ENCODE measurements around the gene AANAT. TPM values are rescaled to one million over a fixed set of nuclear protein-coding genes. Genes with fewer than 3 reads are reported as not detected.
"Not testable (repeated sequence)": the region's sequence is repeated elsewhere in the genome, so short reads cannot be mapped to it uniquely, and the experiment has no call there.

AANAT gene
- total and polyA plus RNA-seq, 12 donors, result 0.30 to 0.40 TPM; not detected in 10

DNA sequence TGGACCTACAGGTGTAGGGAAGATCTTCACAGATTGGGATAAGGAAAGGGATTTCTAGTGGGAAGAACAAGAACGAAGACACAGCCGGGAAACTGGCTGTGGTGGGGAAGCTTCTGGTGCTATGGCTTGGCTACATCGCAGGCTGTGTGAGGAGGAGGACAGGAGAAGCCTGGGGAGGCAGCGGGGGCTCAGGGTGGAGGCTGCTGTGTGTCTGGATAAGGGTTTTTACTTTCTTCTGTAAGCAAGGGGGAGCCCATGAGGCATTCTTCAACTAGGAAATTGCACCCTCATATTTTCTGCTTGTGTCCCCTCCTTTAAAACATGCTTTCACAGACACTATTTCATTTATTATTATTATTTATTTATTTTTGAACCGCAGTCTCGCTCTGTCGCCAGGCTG is 36.7 kb downstream of the AANAT start:
- no peak for DNase-seq
- no peak overlapping the region for H3K4me3 ChIP-seq
- no peaks in the 10 kb centered on the region for H3K36me3 ChIP-seq (replicated peaks in 1 of 2)
- TF ChIP-seq, protein P1, sequence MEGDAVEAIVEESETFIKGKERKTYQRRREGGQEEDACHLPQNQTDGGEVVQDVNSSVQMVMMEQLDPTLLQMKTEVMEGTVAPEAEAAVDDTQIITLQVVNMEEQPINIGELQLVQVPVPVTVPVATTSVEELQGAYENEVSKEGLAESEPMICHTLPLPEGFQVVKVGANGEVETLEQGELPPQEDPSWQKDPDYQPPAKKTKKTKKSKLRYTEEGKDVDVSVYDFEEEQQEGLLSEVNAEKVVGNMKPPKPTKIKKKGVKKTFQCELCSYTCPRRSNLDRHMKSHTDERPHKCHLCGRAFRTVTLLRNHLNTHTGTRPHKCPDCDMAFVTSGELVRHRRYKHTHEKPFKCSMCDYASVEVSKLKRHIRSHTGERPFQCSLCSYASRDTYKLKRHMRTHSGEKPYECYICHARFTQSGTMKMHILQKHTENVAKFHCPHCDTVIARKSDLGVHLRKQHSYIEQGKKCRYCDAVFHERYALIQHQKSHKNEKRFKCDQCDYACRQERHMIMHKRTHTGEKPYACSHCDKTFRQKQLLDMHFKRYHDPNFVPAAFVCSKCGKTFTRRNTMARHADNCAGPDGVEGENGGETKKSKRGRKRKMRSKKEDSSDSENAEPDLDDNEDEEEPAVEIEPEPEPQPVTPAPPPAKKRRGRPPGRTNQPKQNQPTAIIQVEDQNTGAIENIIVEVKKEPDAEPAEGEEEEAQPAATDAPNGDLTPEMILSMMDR (IDR thresholded peaks at IDR 0.05), result no peak
- no peak for TF ChIP-seq POLR2A (IDR thresholded peaks at IDR 0.05)
- intact Hi-C loops (cut with DNase I), result loop anchor here in 1 of 2 donors (10.0 kb wide), 1 partner anchor 99 kb away; no protein-coding TSS in a partner anchor
- peaks cover 12 to 17% of the 10 kb centered on the region in 2 donors for H3K4me1 ChIP-seq (replicated peaks in 1 of 2)
- H3K27me3 ChIP-seq, result no peaks in the 10 kb centered on the region
- H3K27ac ChIP-seq, result no peak overlapping the region
- no peaks in the 10 kb centered on the region for H3K9me3 ChIP-seq (replicated peaks in 1 of 3)
- 68 to 79% (median 77%) methylated on average over 6 to 7 of the region's 7 CpGs for WGBS, 4 donors

DNA sequence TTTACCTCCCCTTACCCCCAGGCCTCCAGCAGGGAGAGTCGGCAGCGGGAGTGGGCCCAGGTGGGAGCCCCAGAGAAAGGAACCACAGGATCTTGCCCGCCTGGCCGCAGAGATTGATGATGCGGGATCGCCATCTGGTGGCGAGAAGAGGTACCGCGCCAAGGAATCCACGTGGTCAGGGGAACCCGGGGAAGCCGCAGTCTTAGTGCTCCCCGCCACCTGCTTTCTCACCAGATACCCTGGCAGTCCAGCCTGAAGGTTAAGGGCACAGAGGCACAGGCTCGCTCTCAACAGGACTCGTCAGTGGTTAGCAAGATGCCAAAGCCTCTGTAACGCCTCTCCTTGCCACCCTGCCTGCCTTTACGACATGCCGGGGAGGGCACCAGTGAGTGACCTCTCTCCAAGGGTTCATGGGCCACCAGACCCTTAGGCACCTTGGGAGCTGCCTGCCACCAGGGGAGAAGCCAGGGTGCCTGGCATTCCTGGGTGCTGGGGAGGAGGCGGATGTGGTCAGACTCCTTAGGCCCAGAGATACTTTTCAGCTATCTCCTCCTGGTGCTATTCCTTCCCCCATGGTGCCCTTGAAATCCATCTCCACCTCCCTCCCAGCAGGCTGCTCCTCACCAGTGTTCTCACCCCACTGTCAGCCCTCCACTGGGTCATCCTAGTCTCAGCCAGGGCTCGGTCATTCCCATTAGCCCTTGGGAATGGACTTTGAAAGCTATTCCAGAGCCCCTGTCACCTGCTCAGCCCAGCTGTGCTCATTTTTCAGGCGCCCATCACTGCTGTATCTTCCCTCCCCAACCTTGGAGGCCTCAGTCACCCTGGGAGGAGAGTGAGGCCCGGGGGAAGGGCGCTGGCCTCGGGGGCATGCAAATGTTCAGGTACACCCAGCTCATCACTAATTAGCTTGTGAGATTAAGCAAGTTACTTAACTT is 39.3 kb downstream of the AANAT start:
- intact Hi-C loops (cut with DNase I), result loop anchor here (1.0 to 10.0 kb wide), 4 partner anchors 39 to 104 kb away; partner anchors contain the start of gene AANAT (in 1 of the 2)
- Histone ChIP-seq H3K9me3 (replicated peaks in 1 of 3) (no peaks in the 10 kb centered on the region), H3K4me3 (no peak overlapping the region), H3K27ac (no peak overlapping the region), H3K36me3 (replicated peaks in 1 of 2) (no peaks in the 10 kb centered on the region), H3K27me3 (no peaks in the 10 kb centered on the region), H3K4me1 (replicated peaks in 1 of 2) (peaks cover 3 to 10% of the 10 kb centered on the region in 2 donors)
- DNase-seq, result peak; percentile 71 to 94 (median 82)
- TF ChIP-seq POLR2A (IDR thresholded peaks at IDR 0.05), result no peak
- TF ChIP-seq, protein P1 (IDR thresholded peaks at IDR 0.05), result peak; percentile 94 to 98 (median 96)
- 23 to 52% (median 25%) methylated on average over 8 to 24 of the region's 24 CpGs for WGBS, 4 donors

DNA sequence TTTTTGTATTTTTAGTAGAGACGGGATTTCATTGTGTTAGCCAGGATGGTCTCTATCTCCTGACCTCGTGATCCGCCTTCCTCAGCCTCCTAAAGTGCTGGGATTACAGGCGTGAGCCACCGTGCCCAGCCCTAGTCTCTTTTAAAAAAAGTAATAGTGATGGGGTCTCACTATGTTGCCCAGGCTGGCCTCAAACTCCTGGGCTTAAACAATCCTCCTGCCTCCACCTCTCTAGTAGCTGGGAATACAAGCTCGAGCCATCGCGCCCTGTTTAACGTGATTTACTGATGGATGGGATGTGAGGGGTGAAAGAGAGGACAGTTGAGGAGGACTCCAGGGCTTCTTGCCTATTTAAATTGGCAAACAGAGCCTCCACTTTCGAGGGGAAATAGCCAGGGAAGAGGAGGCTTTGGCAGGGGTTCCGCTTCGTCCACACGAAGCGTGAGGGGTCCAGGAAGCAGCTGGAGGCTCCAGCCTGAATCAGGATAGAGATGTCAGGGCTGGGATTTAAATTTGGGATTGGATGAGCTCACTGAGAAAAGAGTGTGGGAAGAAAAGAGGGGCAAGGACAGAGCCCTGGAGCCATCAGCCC is 41.2 kb downstream of the AANAT start:
- H3K27ac ChIP-seq; H3K36me3 ChIP-seq (replicated peaks in 1 of 2); H3K4me1 ChIP-seq (replicated peaks in 1 of 2); H3K9me3 ChIP-seq (replicated peaks in 1 of 3); H3K27me3 ChIP-seq; H3K4me3 ChIP-seq; DNase-seq: not testable (repeated sequence)
- 57 to 70% (median 64%) methylated on average over 10 to 14 of the region's 14 CpGs for WGBS, 4 donors
- intact Hi-C loops (cut with DNase I), result loop anchor here (5.0 to 10.0 kb wide), 3 partner anchors 41 to 106 kb away; partner anchors contain the start of gene AANAT (in 1 of the 2)

DNA sequence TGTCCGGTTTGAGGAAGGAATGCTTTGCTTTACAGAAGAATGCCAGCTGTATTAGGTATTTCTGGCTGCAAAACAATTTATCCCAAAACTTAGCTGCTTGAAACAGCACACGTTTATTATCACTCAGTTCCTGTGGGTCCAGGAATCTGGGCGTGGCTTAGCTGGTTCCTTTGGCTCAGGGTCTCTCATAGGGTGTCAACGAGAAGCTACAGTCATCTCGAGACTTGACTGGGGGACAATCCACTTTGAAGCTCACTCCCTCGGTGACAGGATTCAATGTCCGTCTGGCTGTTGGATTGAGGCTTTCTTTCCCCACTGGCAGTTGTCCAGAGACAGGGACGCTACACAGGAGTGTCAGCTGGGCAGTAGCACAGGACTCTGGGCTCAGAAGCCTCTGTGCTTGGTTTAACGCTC is 43.4 kb downstream of the AANAT start:
- H3K27ac ChIP-seq, result no peak overlapping the region
- TF ChIP-seq, protein P1 (IDR thresholded peaks at IDR 0.05), result no peak
- no peak for TF ChIP-seq POLR2A (IDR thresholded peaks at IDR 0.05)
- intact Hi-C loops (cut with DNase I), result no loop called here
- no peak for DNase-seq
- no peaks in the 10 kb centered on the region for H3K9me3 ChIP-seq (replicated peaks in 1 of 3)
- no peak overlapping the region for H3K4me3 ChIP-seq
- no peaks in the 10 kb centered on the region for H3K27me3 ChIP-seq
- H3K4me1 ChIP-seq (replicated peaks in 1 of 2), result peaks cover 0 to 3% of the 10 kb centered on the region in 2 donors
- no peaks in the 10 kb centered on the region for H3K36me3 ChIP-seq (replicated peaks in 1 of 2)
- WGBS, 4 donors, result 38 to 55% (median 49%) methylated on average over 8 to 9 of the region's 9 CpGs

Measured in adrenal gland (tissue), 12 donors.